HEK293 (cell line): ENCODE measurements around the gene GID8.

Experiments used
- CTCF ChIA-PET: fragments of 350-600 bp; formaldehyde crosslinking; extraction: SDS; loops from one replicate; lab custom pipeline; 2021; ENCODE audit warnings: antibody characterized with exemption; lab: Yijun Ruan, JAX
- POLR2A ChIA-PET: fragments of 300-600 bp; formaldehyde crosslinking; extraction: SDS; loops from one replicate; lab custom pipeline; 2020; ENCODE audit warnings: antibody characterized with exemption, inconsistent platforms; lab: Yijun Ruan, JAX
- H3K27ac ChIP-seq: fragments of 200-500 bp; sonication (Bioruptor generic); 2 replicates; pipeline ENCODE4 v1.5.1; 2014; ENCODE audit warnings: low read depth, low read length, control low read depth, inconsistent platforms; ENCODE audit errors: extremely low read depth
- H3K36me3 ChIP-seq, 2 experiments: fragments of 200-500 bp in 1 of 2; sonication (Bioruptor generic) in 1 of 2; 1 replicate in 1 of 2; 2 replicates in 1 of 2; pipeline ENCODE4 v1.5.1; 2014 to 2017; ENCODE audit warnings: inconsistent platforms in 2 of 2, low read length in 2 of 2; ENCODE audit not compliant: control insufficient read depth in 2 of 2, insufficient read depth in 1 of 2
- H3K4me1 ChIP-seq: fragments of 200-500 bp; sonication (Bioruptor generic); 2 replicates; pipeline ENCODE4 v1.5.1; 2014; ENCODE audit warnings: mild to moderate bottlenecking, low read length, inconsistent platforms; ENCODE audit not compliant: control insufficient read depth, insufficient read depth
- H3K4me3 ChIP-seq: 2 replicates; pipeline ENCODE4 v1.5.1; 2011; ENCODE audit warnings: low read depth, mild to moderate bottlenecking, control low read depth, low read length, moderate library complexity
- H3K9me3 ChIP-seq: fragments of 200-500 bp; sonication (Bioruptor generic); 2 replicates; pipeline ENCODE4 v1.5.1; 2014; ENCODE audit warnings: low read depth, low read length, inconsistent platforms; ENCODE audit not compliant: control insufficient read depth, insufficient read depth
- GLIS1 ChIP-seq: fragments of 450-650 bp; formaldehyde crosslinking; IDR thresholded peaks from 2 replicates; pipeline ENCODE4 v1.5.1; 2016; ENCODE audit warnings: missing biosample characterization, missing genetic modification characterization
- HOXA7 ChIP-seq: sonication (generic); formaldehyde crosslinking; IDR thresholded peaks from 2 replicates; pipeline ENCODE4 v1.8.1; 2022; ENCODE audit warnings: missing genetic modification reagents, borderline replicate concordance
- HOXC10 ChIP-seq: sonication (generic); formaldehyde crosslinking; IDR thresholded peaks from 2 replicates; pipeline ENCODE4 v1.8.1; 2023; ENCODE audit warnings: mild to moderate bottlenecking, missing genetic modification reagents
- PATZ1 ChIP-seq: fragments of 450-650 bp; formaldehyde crosslinking; IDR thresholded peaks from 2 replicates; pipeline ENCODE4 v1.5.1; 2016; ENCODE audit warnings: missing biosample characterization, missing genetic modification characterization
- SP3 ChIP-seq: fragments of 450-650 bp; formaldehyde crosslinking; IDR thresholded peaks from 2 replicates; pipeline ENCODE4 v1.5.1; 2016; ENCODE audit warnings: missing biosample characterization, missing genetic modification characterization
- YY2 ChIP-seq: fragments of 450-650 bp; formaldehyde crosslinking; IDR thresholded peaks from 2 replicates; pipeline ENCODE4 v1.5.1; 2016; ENCODE audit warnings: missing biosample characterization, missing genetic modification characterization
- ZEB2 ChIP-seq: fragments of 450-650 bp; formaldehyde crosslinking; IDR thresholded peaks from 2 replicates; pipeline ENCODE4 v1.5.1; 2016; ENCODE audit warnings: missing biosample characterization, missing genetic modification characterization
- ZFHX2 ChIP-seq: fragments of 450-650 bp; formaldehyde crosslinking; conservative IDR thresholded peaks from 2 replicates; pipeline ENCODE4 v1.5.1; 2016; ENCODE audit warnings: missing biosample characterization, missing genetic modification characterization
- ZNF239 ChIP-seq: fragments of 450-650 bp; formaldehyde crosslinking; IDR thresholded peaks from 2 replicates; pipeline ENCODE4 v1.5.1; 2016; ENCODE audit warnings: missing biosample characterization, missing genetic modification characterization
- ZNF292 ChIP-seq: fragments of 450-650 bp; formaldehyde crosslinking; IDR thresholded peaks from 2 replicates; pipeline ENCODE4 v1.5.1; 2016; ENCODE audit warnings: low read depth, missing biosample characterization, missing genetic modification characterization, borderline replicate concordance
- ZNF311 ChIP-seq: fragments of 450-650 bp; formaldehyde crosslinking; IDR thresholded peaks from 2 replicates; pipeline ENCODE4 v1.5.1; 2017; ENCODE audit warnings: missing biosample characterization, missing genetic modification characterization, borderline replicate concordance
- ZNF530 ChIP-seq: fragments of 450-650 bp; formaldehyde crosslinking; IDR thresholded peaks from 2 replicates; pipeline ENCODE4 v1.5.1; 2016; ENCODE audit warnings: low read depth, missing biosample characterization, missing genetic modification characterization
- ZNF549 ChIP-seq: fragments of 450-650 bp; IDR thresholded peaks from 2 replicates; pipeline ENCODE4 v1.5.1; 2018; ENCODE audit warnings: missing biosample characterization, missing genetic modification characterization, mild to moderate bottlenecking, inconsistent platforms, moderate library complexity
- ZNF580 ChIP-seq: fragments of 450-650 bp; formaldehyde crosslinking; IDR thresholded peaks from 2 replicates; pipeline ENCODE4 v1.5.1; 2016; ENCODE audit warnings: missing biosample characterization, missing genetic modification characterization
- ZNF670 ChIP-seq: fragments of 450-650 bp; formaldehyde crosslinking; IDR thresholded peaks from 2 replicates; pipeline ENCODE4 v1.5.1; 2016; ENCODE audit warnings: missing biosample characterization, missing genetic modification characterization, low read depth
- ZSCAN18 ChIP-seq: fragments of 450-650 bp; formaldehyde crosslinking; IDR thresholded peaks from 2 replicates; pipeline ENCODE4 v1.5.1; 2016; ENCODE audit warnings: missing biosample characterization, missing genetic modification characterization
- TF ChIP-seq, protein P1 (sequence below): fragments of 450-650 bp; formaldehyde crosslinking; IDR thresholded peaks from 2 replicates; pipeline ENCODE4 v1.5.1; 2017; ENCODE audit warnings: missing biosample characterization, mild to moderate bottlenecking, missing genetic modification characterization, moderate library complexity
- TF ChIP-seq, protein P2 (sequence below): fragments of 450-650 bp; formaldehyde crosslinking; IDR thresholded peaks from 2 replicates; pipeline ENCODE4 v1.5.1; 2017; ENCODE audit warnings: missing biosample characterization, missing genetic modification characterization

The GID8 gene

DNA sequence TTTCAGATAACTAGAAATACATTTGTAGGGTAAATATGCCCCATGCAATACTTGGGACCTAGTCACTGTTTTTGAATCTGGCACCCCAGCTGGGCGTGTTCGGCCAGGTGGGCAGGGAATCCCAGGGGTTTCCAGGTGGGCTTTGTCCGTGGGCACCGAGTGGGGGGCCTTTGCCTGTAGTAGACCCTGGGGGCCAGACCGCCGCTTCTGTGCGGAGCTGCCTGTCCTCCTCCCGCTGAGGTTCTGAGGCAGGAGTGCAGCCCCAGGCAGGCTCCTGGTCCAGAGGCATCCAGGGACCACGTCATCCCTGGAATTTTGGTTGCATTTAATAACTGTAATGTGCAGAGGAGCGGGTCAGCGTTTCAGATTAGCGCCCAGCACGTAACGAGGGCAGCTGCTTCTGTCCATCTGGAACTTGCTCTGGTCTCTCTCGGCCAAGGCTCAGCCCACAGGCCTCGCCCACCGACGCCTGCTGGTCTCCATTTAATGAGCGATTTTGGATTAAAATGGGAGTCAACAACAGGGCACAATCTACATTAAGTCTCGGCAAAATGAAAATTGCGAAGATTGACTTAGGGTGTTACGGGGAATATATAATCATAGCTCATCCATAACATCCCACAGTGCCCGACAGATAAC is 56.0 kb downstream of the GID8 start (continued):
- TF ChIP-seq ZSCAN18 (no peak), ZNF670 (no peak)
- TF ChIP-seq, protein P1, sequence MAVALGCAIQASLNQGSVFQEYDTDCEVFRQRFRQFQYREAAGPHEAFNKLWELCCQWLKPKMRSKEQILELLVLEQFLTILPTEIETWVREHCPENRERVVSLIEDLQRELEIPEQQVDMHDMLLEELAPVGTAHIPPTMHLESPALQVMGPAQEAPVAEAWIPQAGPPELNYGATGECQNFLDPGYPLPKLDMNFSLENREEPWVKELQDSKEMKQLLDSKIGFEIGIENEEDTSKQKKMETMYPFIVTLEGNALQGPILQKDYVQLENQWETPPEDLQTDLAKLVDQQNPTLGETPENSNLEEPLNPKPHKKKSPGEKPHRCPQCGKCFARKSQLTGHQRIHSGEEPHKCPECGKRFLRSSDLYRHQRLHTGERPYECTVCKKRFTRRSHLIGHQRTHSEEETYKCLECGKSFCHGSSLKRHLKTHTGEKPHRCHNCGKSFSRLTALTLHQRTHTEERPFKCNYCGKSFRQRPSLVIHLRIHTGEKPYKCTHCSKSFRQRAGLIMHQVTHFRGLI, result no peak

DNA sequence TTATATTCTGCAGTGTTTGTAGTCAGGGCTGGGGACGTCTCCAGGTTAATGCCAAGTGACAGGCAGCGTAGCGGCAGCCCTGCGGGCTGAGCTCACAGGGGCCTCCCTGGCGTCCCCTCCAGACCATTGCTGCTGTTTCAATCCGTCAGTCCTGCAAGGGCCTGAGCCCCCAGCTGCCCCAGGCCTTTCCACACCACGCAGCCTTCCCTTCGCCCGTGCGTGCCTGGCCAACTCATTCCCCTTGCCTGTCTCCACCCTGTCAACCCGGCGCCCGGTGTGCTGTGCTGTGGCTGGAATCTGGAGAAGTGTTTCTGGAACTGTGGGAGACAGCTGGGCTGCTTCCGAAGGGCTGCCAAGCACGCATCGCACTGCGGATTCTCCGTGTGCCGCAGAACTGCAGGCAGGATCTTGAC is 56.9 kb downstream of the GID8 start:
- Histone ChIP-seq H3K36me3 (no peaks in the 10 kb centered on the region), H3K9me3 (no peaks in the 10 kb centered on the region), H3K27ac (no peak overlapping the region), H3K4me1 (no peaks in the 10 kb centered on the region), H3K4me3 (no peak overlapping the region)
- ChIA-PET CTCF (interaction anchor here (0.7 to 1.9 kb wide), 3 partner anchors 22 to 95 kb away, joined by 3 to 6 read pairs (median 3); no protein-coding TSS in a partner anchor), POLR2A (no interaction called here)
- no peak for TF ChIP-seq ZNF580 (tag by site-specific recombination)
- no peak for TF ChIP-seq ZEB2 (tag by site-specific recombination)
- no peak for TF ChIP-seq PATZ1
- no peak for TF ChIP-seq HOXC10

DNA sequence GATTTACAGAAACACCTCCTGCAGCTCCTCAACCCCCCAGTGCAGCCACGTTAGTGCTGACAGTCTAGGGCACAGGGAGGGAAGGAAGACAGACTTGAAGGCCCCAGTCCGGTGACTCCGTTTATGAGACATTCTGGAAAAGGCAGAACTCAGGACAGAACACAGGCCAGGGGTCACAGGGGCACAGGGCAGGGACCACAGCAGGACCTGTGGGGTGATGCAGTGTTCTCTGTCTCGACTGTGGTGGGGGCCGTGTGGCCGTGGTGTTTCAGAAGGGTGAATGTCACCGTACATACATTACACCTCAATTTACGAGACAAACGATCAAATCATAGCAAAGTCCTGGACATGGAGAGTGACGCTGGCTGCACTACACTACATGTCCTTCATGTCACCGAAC is 57.5 kb downstream of the GID8 start:
- H3K4me1 ChIP-seq, result no peaks in the 10 kb centered on the region
- CTCF ChIA-PET, result interaction anchor here (0.6 to 1.9 kb wide), 4 partner anchors 13 to 719 kb away, joined by 3 to 7 read pairs (median 4); no protein-coding TSS in a partner anchor
- TF ChIP-seq GLIS1 (peak; percentile 52), HOXA7 (CRISPR knock-in tag) (no peak)

DNA sequence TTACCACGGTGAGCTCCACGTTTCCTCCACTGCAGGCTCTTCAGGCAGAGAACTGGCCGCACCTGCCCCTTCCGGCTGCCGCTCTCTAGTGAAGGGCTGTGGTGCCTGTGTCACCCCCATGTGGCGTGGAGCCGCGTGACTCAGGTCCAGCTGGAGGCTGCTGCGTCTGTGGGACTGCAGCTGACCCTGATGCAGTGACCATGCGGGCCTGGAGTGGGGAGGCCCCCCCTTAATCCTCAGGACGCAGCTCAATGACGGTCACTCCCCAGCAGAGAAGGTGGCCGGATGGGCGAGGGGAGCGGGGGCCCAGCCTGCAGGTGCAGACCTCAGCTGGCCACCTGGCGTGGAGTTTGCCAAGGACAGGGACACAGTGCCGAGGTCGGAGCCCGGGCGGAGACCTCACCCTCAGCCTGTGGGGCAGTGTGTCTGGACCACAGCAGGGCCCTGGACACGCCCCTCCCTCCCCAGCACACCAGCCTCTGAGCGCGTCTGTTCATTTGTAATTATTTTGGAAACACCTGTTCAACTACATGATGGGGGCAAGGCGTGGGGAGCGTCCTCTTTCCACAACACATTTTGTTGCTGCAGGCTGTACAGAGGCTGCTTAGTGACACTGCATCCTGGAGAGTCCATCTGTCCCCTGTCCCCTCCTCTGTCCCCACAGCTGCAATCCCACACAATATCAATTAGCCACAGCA is 58.1 kb downstream of the GID8 start:
- ChIA-PET CTCF (interaction anchor here (0.6 to 1.6 kb wide), 3 partner anchors 13 to 719 kb away, joined by 3 to 7 read pairs (median 3); no protein-coding TSS in a partner anchor), POLR2A (no interaction called here)
- no peak overlapping the region for H3K4me3 ChIP-seq
- no peaks in the 10 kb centered on the region for H3K9me3 ChIP-seq
- no peak overlapping the region for H3K27ac ChIP-seq
- no peak for TF ChIP-seq ZNF549 (tag by site-specific recombination)
- no peak for TF ChIP-seq ZNF239 (tag by site-specific recombination)
- TF ChIP-seq YY2, result no peak
- TF ChIP-seq ZFHX2 (tag by site-specific recombination), result no peak
- no peak for TF ChIP-seq ZNF311 (tag by site-specific recombination)
- TF ChIP-seq ZNF530, result no peak
- no peak for TF ChIP-seq SP3 (tag by site-specific recombination)
- no peak for TF ChIP-seq ZNF292 (tag by site-specific recombination)
- TF ChIP-seq, protein P2, sequence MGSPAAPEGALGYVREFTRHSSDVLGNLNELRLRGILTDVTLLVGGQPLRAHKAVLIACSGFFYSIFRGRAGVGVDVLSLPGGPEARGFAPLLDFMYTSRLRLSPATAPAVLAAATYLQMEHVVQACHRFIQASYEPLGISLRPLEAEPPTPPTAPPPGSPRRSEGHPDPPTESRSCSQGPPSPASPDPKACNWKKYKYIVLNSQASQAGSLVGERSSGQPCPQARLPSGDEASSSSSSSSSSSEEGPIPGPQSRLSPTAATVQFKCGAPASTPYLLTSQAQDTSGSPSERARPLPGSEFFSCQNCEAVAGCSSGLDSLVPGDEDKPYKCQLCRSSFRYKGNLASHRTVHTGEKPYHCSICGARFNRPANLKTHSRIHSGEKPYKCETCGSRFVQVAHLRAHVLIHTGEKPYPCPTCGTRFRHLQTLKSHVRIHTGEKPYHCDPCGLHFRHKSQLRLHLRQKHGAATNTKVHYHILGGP (tag by site-specific recombination), result no peak
- H3K4me1 ChIP-seq, result no peaks in the 10 kb centered on the region
- H3K36me3 ChIP-seq, result no peaks in the 10 kb centered on the region

More for the DNA sequence above, 57.5 kb downstream of the GID8 start:
- POLR2A ChIA-PET, result no interaction called here
- no peak overlapping the region for H3K4me3 ChIP-seq
- H3K9me3 ChIP-seq, result no peaks in the 10 kb centered on the region
- no peak overlapping the region for H3K27ac ChIP-seq
- no peaks in the 10 kb centered on the region for H3K36me3 ChIP-seq
